Left ventricle myocardium inferior (tissue), 1 donor: ENCODE results near the gene RASSF3. TPM values are rescaled to one million over a fixed set of nuclear protein-coding genes. Genes with fewer than 3 reads are reported as not detected.

ENCODE experiments used
- DNase-seq: peaks from one replicate; pipeline ENCODE4 v3.0.0-alpha.2; 2020
- H3K27ac ChIP-seq: fragments of 200-600 bp; replicated peaks from 2 replicates; pipeline ENCODE4 v1.8.0; 2021
- H3K27me3 ChIP-seq: fragments of 200-600 bp; 2 replicates; pipeline ENCODE4 v1.8.0; 2021; ENCODE audit warnings: low read depth
- H3K36me3 ChIP-seq: fragments of 200-600 bp; 2 replicates; pipeline ENCODE4 v1.8.0; 2021
- H3K4me1 ChIP-seq: fragments of 200-600 bp; 2 replicates; pipeline ENCODE4 v1.8.0; 2021
- H3K4me3 ChIP-seq: fragments of 200-600 bp; 2 replicates; pipeline ENCODE4 v1.8.0; 2021; ENCODE audit warnings: mild to moderate bottlenecking, moderate library complexity
- H3K9me3 ChIP-seq: fragments of 200-600 bp; replicated peaks from 2 replicates; pipeline ENCODE4 v1.8.0; 2021
- intact Hi-C: fragments of 100-400 bp; cut with micrococcal nuclease; formaldehyde crosslinking; loops from one replicate; pipeline ENCODE4 v1.11.0; 2022
- total RNA-seq: library from RNA; stranded (reverse); fragmentation: NEBNext Ultra II Directional; extraction: Animal tissue kit (Norgen Biotek cat#: 25700); gene quantifications from one replicate; pipeline ENCODE4 v1.2.1, GENCODE V29; 2021
- TF ChIP-seq, protein P1 (sequence below): fragments of 200-600 bp; IDR thresholded peaks from 2 replicates; pipeline ENCODE4 v1.8.0; 2021; ENCODE audit warnings: antibody characterized with exemption, mild to moderate bottlenecking, borderline replicate concordance
- donor health status: DM: no; HTN: yes; CAD: no; lungs with severe emphysema.

Gene RASSF3
- total RNA-seq, 1 donor from 2014 or later = 102 TPM

DNA sequence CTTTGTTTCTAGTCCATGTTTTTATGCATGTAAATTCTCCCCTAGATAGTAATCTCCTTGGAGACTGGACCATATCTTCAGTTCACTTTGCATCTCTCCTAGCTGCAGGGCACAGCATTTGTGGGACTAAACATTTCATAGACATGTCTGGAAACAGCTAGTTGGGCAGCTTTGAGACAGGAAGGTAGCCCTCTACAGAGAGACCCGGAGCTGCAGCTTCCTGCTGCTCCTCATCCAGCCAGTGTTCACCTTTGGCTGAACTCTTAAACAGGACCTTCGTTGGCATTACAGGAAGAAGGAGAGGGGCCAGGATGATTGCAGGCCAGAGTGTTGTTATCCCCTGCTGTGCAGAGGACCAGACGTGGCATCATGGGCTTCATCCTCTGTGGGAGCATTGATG lies 96.0 kb downstream of the RASSF3 start:
- DNase-seq = no peak
- H3K4me1 ChIP-seq = peaks cover 16% of the 10 kb centered on the region
- TF ChIP-seq, protein P1, sequence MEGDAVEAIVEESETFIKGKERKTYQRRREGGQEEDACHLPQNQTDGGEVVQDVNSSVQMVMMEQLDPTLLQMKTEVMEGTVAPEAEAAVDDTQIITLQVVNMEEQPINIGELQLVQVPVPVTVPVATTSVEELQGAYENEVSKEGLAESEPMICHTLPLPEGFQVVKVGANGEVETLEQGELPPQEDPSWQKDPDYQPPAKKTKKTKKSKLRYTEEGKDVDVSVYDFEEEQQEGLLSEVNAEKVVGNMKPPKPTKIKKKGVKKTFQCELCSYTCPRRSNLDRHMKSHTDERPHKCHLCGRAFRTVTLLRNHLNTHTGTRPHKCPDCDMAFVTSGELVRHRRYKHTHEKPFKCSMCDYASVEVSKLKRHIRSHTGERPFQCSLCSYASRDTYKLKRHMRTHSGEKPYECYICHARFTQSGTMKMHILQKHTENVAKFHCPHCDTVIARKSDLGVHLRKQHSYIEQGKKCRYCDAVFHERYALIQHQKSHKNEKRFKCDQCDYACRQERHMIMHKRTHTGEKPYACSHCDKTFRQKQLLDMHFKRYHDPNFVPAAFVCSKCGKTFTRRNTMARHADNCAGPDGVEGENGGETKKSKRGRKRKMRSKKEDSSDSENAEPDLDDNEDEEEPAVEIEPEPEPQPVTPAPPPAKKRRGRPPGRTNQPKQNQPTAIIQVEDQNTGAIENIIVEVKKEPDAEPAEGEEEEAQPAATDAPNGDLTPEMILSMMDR = no peak
- no peak overlapping the region for H3K27ac ChIP-seq
- H3K27me3 ChIP-seq = no peaks in the 10 kb centered on the region
- H3K36me3 ChIP-seq = no peaks in the 10 kb centered on the region
- H3K9me3 ChIP-seq = no peaks in the 10 kb centered on the region
- H3K4me3 ChIP-seq = no peak overlapping the region
- intact Hi-C loops = no loop called here

DNA sequence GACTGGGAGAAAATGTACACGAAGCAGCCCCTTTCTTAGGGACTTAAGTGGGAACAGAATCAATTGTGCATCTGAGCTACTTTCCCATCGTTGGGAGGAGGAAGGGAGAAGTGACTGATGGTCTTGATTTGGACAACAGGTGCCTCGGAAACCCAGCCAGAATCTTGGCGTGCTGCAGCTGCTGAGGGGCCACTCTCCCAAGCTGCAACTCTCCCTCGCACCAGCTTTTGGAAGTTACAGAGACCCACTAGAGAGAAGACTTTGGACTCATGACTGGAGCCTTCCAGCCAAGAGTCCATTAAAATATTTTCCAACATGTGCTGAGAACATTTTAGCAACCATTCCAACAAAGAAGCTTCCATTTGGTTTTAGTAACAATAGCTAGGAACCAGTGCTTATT lies 96.6 kb downstream of the RASSF3 start:
- intact Hi-C loops = no loop called here
- no peak overlapping the region for H3K4me3 ChIP-seq
- no peaks in the 10 kb centered on the region for H3K36me3 ChIP-seq
- peaks cover 15% of the 10 kb centered on the region for H3K4me1 ChIP-seq
- TF ChIP-seq, protein P1 = no peak
- no peaks in the 10 kb centered on the region for H3K27me3 ChIP-seq
- no peaks in the 10 kb centered on the region for H3K9me3 ChIP-seq
- no peak overlapping the region for H3K27ac ChIP-seq
- no peak for DNase-seq

DNA sequence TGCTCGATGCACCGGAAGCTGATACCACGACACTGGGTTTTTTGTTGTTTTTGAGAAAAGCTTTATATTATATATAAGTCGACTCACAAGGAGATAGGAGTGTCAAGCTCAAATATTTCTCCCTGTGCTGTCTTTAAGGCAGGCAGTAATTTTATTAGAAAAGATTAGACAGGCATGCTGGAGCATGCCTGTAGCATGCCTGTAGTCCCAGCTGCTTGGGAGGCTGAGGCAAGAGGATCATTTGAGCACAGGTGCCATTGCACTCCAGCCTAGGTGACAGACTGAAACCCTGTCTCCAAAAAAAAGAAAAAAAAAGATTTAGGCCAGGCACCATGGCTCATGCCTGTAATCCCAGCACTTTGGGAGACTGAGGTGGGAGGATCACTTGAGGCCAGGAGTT lies 97.1 kb downstream of the RASSF3 start:
- intact Hi-C loops = no loop called here
- H3K36me3 ChIP-seq = peaks cover 3% of the 10 kb centered on the region
- H3K4me3 ChIP-seq = no peak overlapping the region
- H3K4me1 ChIP-seq = peaks cover 15% of the 10 kb centered on the region
- no peak overlapping the region for H3K27ac ChIP-seq
- TF ChIP-seq, protein P1 = no peak
- no peaks in the 10 kb centered on the region for H3K9me3 ChIP-seq
- H3K27me3 ChIP-seq = no peaks in the 10 kb centered on the region
- DNase-seq = no peak

DNA sequence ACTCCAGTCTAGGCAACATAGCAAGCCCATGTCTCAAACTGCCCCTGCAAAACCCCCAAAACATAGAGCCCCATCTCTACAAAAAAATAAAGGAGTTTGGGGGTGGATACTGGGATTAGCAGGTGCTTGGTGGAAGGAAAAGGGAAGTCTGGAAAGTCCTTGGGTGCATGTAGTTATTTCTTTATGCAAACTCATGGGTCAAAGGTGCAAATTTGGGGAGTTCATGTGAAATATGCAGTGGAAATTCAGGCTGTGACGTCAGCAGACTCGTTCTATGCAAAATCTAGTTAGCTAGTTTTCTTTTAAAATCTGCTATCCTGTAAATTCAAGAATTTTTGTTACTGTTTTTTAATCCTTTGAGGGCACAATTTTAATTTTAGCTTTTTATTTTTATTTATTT lies 97.6 kb downstream of the RASSF3 start:
- no peak for DNase-seq
- Histone ChIP-seq H3K27me3 (no peaks in the 10 kb centered on the region), H3K4me3 (no peak overlapping the region), H3K9me3 (no peaks in the 10 kb centered on the region), H3K4me1 (peaks cover 15% of the 10 kb centered on the region), H3K27ac (no peak overlapping the region), H3K36me3 (peaks cover 5% of the 10 kb centered on the region)
- intact Hi-C loops = no loop called here
- TF ChIP-seq, protein P1 = no peak

DNA sequence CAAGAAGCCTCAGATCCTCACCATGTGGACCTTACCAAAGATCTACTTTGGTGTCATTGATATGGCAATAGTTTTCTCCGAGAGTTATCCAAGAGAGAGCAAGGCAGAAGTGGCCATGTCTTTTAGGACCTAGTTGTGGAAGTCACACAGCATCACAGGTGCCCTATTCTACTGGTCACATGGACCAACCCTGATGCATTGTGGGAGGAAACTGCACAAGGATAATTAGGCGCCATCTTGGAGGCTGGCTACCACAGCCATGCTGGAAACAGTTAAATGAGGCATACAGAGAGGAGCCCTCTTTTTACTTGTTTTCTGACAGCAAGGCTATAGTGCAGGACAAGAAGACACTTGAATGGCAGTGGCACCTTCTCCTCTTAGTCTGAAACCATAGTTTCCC lies 99.1 kb downstream of the RASSF3 start:
- DNase-seq = no peak
- peaks cover 15% of the 10 kb centered on the region for H3K36me3 ChIP-seq
- intact Hi-C loops = no loop called here

More for the DNA sequence above, 99.1 kb downstream of the RASSF3 start:
- no peaks in the 10 kb centered on the region for H3K27me3 ChIP-seq
- TF ChIP-seq, protein P1 = no peak
- no peak overlapping the region for H3K27ac ChIP-seq
- H3K9me3 ChIP-seq = no peaks in the 10 kb centered on the region
- peaks cover 15% of the 10 kb centered on the region for H3K4me1 ChIP-seq
- H3K4me3 ChIP-seq = no peak overlapping the region
